ENCODE measurements around the gene GLB1L.
A peak's percentile ranks its signal among the peaks of the same experiment; 100 is the strongest.

GLB1L gene

DNA sequence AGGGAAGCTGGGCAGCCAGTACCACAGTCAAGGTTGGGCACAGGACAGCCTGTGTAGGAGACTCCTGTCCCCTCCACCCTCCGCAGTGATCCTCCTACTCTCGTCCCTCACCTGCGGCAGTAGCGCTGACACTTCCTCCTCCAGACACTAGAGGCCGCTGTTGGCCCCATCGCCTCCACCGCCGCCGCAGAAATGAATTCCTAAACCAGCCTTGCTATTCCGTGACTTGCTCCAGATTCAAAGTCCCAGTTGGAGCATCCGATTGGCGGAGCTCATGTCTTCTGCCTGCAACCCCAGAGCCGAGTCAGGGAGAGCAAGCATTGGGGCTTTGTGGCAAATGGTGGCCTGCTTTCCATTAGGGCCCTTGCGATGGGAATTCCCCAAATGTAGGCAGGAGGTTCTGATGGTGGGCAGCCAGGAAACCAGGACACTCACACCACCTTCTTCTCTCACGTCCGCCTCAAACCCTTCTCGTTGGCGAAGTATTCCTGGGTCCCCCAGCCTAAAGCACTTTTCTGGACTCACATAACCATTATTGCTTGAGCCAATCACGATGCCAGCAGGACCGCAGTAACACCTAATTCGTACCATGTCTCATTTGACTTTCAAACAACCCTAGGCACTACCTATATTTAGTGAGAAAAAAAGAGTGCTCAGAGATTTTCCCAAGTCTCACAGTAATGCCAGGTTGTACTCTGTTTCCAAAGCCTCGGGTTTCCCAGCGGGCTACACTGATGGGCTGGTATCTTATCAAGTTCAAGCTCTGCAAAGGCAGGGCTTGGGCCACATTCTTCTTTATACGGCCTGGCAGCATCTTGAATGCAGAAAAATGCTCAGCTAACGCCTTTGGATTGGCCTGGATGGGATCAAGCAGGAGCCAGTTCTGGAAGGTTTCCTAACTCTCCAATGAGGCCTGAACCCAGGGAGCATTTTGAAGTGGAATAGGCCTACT is 32.7 kb upstream of the GLB1L start:
- DNase-seq (ENCODE audit: low spot score): peak; percentile 69
- CTCF ChIA-PET: interaction anchor here (0.6 to 6.4 kb wide), 16 partner anchors 8 to 705 kb away, joined by 3 to 62 read pairs (median 4); partner anchors contain the start of genes TUBA4A and TUBA4B
- POLR2A ChIA-PET (ENCODE audit: low non-redundant PET): interaction anchor here (0.6 to 3.1 kb wide), 7 partner anchors 9 to 115 kb away, joined by 3 to 12 read pairs (median 7); partner anchors contain the start of genes TUBA4A and TUBA4B
- peak overlapping the region; percentile 94 for H3K27ac ChIP-seq
- TF ChIP-seq, protein P1, sequence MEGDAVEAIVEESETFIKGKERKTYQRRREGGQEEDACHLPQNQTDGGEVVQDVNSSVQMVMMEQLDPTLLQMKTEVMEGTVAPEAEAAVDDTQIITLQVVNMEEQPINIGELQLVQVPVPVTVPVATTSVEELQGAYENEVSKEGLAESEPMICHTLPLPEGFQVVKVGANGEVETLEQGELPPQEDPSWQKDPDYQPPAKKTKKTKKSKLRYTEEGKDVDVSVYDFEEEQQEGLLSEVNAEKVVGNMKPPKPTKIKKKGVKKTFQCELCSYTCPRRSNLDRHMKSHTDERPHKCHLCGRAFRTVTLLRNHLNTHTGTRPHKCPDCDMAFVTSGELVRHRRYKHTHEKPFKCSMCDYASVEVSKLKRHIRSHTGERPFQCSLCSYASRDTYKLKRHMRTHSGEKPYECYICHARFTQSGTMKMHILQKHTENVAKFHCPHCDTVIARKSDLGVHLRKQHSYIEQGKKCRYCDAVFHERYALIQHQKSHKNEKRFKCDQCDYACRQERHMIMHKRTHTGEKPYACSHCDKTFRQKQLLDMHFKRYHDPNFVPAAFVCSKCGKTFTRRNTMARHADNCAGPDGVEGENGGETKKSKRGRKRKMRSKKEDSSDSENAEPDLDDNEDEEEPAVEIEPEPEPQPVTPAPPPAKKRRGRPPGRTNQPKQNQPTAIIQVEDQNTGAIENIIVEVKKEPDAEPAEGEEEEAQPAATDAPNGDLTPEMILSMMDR (conservative IDR thresholded peaks at IDR 0.05; ENCODE audit: low read depth): peak; percentile 97

DNA sequence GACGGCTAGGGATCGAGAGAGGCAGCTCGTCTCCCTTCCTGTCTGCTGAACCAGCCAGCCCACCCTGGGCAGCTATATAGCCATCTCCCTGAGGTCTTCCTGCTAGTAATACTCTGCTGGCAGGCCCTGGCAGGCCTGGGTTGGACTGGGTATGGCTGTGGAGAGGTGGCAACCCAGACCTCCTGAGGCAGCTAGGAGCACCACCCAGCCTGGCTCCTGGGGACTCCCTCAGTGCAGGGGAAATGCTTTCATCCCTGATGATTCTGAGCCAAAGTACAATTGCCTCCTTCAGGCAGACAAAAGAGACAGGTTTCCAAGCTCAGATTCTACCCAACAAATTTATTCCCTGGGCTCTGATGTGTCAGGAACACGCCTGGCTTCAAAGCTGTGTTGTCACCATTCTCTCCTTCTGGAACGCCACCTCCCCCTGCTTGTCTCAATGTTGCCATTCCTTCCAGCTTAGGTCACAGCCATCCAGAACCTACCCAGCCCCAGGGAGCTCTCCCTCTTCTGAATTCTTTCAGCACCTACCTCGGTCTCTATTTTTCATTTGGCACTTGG is 29.2 kb upstream of the GLB1L start:
- H3K27ac ChIP-seq: peak overlapping the region; percentile 100
- CTCF ChIA-PET: interaction anchor here (0.6 to 2.4 kb wide), 5 partner anchors 20 to 96 kb away, joined by 3 to 22 read pairs (median 6); partner anchors contain the start of gene RETREG2
- DNase-seq (ENCODE audit: low spot score): peak; percentile 79

DNA sequence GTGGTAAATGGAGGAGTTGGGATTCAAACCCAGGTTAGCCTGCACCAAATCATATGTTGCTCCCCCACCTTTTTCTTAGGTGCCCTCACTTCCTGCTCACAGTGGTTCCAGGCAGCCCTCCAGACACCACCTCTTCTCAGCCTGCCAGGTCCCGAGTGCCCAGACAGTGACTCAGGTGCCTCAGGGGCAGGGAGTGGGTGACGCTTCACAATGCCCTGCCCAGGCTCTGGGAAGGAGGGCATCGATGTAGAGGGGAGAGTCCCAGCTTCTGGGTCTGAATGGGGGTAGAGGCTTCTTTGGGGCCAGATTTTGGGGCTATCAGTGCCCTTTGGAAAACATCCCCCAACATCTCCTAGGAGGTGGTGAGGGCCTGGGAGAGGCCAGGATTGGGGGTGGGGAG is 28.7 kb upstream of the GLB1L start:
- peak overlapping the region; percentile 100 for H3K27ac ChIP-seq
- CTCF ChIA-PET: interaction anchor here (0.7 to 2.4 kb wide), 3 partner anchors 21 to 96 kb away, joined by 3 to 22 read pairs (median 3); partner anchors contain the start of gene RETREG2
- peak; percentile 92 for DNase-seq (ENCODE audit: low spot score)
- POLR2A ChIA-PET (ENCODE audit: low non-redundant PET): interaction anchor here (0.6 to 3.1 kb wide), 5 partner anchors 12 to 29 kb away, joined by 4 to 35 read pairs (median 6); partner anchors contain the start of genes GLB1L, STK16, TUBA4A and TUBA4B
- TF ChIP-seq, protein P1 (conservative IDR thresholded peaks at IDR 0.05; ENCODE audit: low read depth): no peak

More for the DNA sequence above, 29.2 kb upstream of the GLB1L start:
- POLR2A ChIA-PET (ENCODE audit: low non-redundant PET): interaction anchor here (0.6 to 3.1 kb wide), 6 partner anchors 12 to 98 kb away, joined by 3 to 35 read pairs (median 6); partner anchors contain the start of genes CNPPD1, GLB1L, STK16 and TUBA4A
- TF ChIP-seq, protein P1 (conservative IDR thresholded peaks at IDR 0.05; ENCODE audit: low read depth): no peak

DNA sequence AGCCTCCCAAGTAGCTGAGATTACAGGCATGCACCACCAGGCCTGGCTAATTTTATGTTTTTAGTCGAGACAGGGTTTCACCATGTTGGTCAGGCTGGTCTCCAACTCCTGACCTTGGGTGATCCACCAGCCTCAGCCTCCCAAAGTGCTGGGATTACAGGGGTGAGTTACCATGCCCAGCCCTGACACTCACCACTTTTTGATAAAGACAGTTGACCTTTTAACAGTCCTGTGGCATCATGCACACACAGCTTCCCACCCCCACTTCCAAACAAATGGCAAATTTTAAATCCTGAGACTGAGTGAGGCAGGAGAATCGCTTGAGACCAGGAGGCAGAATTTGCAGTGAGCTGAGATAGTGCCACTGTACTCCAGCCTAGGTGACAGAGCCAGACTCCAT is 27.8 kb upstream of the GLB1L start:
- POLR2A ChIA-PET (ENCODE audit: low non-redundant PET): interaction anchor here (3.1 kb wide), 1 partner anchor 20 kb away, joined by 35 read pairs; the partner anchor contains the start of genes TUBA4A and TUBA4B
- TF ChIP-seq, protein P1 (conservative IDR thresholded peaks at IDR 0.05; ENCODE audit: low read depth): no peak
- CTCF ChIA-PET: interaction anchor here (2.4 kb wide), 1 partner anchor 21 kb away, joined by 22 read pairs; no protein-coding TSS in a partner anchor
- DNase-seq (ENCODE audit: low spot score): no peak
- H3K27ac ChIP-seq: peak overlapping the region; percentile 100

DNA sequence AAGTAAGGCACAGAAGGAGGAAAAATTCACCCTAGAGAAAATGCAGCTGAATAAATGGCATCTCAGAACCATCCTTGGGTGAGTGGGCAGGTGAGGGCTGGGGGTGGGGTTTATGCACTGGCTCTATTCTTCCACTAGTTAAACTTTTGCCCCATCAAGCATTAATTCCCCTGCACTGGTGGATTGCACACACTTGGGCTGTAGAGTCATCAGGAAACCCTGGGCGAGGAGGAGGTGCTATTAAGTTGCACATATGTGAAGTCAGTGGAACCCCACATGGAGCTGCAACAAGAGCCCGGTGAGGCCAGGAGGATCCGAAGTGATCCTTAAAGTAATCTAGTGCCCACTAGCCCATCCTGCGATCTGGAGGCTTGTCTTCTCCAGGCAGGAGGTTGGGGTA is 27.1 kb upstream of the GLB1L start:
- TF ChIP-seq, protein P1 (conservative IDR thresholded peaks at IDR 0.05; ENCODE audit: low read depth): no peak
- peak overlapping the region; percentile 100 for H3K27ac ChIP-seq
- ChIA-PET POLR2A (ENCODE audit: low non-redundant PET) (interaction anchor here (3.1 kb wide), 1 partner anchor 19 kb away, joined by 35 read pairs; the partner anchor contains the start of genes TUBA4A and TUBA4B), CTCF (no interaction called here)
- no peak for DNase-seq (ENCODE audit: low spot score)

DNA sequence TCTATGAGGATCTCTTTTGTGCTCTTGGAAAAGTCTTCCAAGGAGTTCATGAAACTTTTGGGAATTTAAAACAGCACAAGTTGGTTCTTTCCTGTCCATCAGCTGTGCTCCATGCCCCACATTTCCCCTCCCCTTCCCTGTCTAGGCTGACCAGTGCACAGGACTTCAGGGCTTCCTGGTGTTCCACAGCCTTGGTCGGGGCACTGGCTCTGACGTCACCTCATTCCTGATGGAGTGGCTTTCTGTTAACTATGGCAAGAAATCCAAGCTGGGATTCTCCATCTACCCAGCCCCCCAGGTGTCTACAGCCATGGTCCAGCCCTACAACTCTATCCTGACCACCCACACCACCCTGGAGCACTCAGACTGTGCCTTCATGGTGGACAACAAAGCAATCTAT is 25.8 kb upstream of the GLB1L start:
- peak overlapping the region; percentile 83 for H3K27ac ChIP-seq
- CTCF ChIA-PET: no interaction called here
- POLR2A ChIA-PET (ENCODE audit: low non-redundant PET): no interaction called here
- DNase-seq (ENCODE audit: low spot score): no peak
- TF ChIP-seq, protein P1 (conservative IDR thresholded peaks at IDR 0.05; ENCODE audit: low read depth): no peak
